GF-D8 (cell line): ENCODE data around the gene GMDS.

ENCODE experiments used
- DNase-seq: peaks from one replicate; lab custom pipeline; 2025; lab: John Stamatoyannopoulos, UW

The GMDS gene

DNA sequence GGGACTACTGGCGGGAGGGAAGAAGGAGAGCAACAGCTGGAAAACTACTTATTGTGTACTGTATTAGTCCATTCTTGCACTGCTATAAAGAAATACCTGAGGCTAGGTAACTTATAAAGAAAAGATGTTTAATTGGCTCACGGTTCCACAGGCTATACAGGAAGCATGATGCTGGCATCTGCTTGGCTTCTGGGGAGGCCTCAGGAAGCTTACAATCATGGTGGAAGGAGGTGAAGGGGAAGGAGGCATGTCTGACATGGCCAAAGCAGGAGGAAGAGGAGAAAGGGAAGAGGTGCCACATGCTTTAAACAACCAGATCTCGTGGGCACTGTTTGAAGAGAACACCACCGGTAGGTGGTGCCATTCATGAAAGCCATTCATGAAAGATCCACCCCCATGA, 67.3 kb downstream of the GMDS start:
- DNase-seq: no peak

DNA sequence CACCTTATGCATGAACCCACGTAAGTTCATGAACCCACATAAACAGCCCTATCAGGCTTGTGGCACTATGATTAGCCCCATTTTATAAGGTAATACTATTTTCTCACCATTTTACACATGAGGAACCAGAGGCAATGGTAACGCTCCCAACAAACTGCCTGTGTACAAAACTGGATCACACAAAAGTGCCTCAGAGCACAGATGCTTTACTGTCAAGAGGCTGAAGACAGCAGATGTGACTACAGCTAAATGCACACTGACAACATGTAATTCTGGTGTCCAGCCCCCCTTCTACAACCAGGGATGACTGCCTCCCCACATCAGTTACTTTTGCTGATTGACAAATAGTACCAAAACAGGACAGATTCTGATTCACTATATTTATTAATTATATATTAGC, 69.6 kb downstream of the GMDS start:
- no peak for DNase-seq

GRCh38 chr6:2173203-2173961, 72.0 kb downstream of the GMDS start:
- no peak for DNase-seq

- DNase-seq: peak; percentile 75
Observed at GRCh38 chr6:2171728-2172127, 73.7 kb downstream of the GMDS start.

GRCh38 chr6:2168480-2168879, 76.9 kb downstream of the GMDS start:
- DNase-seq: no peak

GRCh38 chr6:2166717-2167116, 78.7 kb downstream of the GMDS start:
- no peak for DNase-seq

GRCh38 chr6:2165286-2165685, 80.1 kb downstream of the GMDS start:
- DNase-seq: no peak

GRCh38 chr6:2164481-2164880, 80.9 kb downstream of the GMDS start:
- no peak for DNase-seq

GRCh38 chr6:2162079-2162445, 83.3 kb downstream of the GMDS start:
- DNase-seq: no peak

GRCh38 chr6:2158596-2159271, 86.7 kb downstream of the GMDS start:
- DNase-seq: no peak

DNA sequence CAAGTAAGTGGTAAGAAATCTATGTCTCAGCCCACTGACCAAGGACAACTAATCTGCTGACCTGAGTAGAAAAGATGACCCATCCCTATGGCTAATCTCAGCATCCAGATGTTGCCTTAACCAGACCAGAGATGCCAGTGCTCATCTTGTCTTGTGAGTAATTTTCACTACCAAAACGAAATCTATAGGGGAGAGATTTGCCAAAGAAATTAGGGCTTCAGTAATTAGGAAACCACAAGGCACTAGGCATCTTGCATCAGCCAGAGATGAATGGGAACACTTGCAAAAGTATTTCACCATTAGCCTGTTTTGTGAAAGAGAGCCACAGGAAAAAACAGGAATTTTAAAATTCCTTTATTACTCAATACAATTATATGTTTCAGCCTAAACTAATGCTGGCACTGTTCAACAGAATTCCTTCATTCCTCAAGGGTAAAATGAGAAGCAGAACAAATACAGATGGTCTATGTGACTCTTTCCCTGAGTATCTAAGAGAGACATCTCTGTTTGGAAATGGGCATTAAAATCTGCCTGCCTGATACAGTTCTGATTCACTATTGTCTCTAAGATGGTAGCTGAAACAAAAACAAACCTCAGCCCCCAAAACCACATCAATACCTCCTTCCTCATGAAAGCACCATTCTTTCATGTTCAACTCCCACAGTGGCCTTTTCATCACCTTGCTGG, 87.8 kb downstream of the GMDS start:
- no peak for DNase-seq

DNA sequence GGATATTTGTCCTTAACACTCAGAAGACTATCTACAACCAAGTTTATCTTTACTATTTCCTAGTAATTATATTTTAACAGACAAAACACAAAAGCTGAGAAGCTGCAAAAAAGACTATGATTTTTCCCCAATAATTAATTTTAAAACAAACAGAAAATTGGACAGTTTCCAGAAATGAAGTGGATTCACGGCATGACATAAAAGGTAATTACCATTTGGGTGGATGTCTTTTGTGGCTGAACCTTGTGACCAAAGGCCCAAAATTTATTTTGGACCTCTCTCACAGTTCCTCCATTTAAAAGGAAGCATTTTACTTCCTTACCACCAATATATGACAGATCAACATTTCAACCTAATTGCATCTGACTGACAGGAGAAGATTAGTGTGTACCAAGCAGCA, 90.2 kb downstream of the GMDS start:
- DNase-seq: no peak

- DNase-seq: no peak
Observed at GRCh38 chr6:2149361-2150006, 95.9 kb downstream of the GMDS start.

DNA sequence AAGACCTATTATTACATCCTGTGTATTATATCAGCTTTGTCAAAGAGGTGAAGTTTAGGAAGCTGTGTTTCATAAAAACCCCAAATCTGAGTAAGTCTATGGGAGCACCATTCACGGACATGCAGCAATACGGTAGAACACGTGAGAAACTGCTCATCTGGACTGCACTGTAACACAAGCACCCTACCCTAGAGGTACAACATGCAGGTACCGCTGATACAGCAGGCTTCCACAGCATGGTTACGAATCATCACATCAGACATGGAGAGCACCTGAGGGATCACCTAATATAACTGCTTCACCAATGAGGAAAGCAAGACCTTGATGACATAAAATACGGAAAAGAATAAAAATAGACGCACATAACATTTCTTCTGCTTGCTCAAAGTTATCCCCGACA, 96.7 kb downstream of the GMDS start:
- DNase-seq: no peak

DNA sequence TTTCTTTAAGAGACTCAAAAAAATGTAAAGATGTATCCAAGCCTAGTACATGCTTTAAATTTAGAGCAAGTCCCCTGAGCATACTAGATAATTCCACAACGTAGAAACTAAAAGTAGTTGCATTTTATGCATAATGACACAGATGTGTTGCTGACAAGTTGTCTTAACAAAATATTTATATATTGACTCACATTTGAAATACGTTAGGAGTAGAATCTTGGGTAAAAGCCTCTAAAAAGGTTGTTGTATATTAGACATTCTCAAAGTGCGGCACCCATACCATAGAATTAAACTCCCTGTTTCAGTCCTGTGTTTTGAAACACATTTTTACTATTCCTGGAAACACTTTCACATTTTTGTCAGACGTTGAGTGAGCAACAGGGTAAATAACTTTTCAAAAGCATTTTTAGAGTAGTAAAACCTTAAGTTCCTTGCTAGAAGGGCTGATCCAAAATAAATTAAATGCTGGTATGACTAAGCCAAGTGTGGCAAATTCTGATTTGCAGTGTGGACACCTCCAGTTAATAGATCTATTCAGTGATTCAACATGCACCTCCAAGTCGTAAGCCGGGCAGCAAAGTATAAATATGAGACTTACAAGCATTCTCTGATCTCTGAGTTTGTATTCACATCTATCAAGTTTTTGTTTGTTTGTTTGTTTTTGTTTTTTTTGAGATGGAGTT, 97.5 kb downstream of the GMDS start:
- no peak for DNase-seq

DNA sequence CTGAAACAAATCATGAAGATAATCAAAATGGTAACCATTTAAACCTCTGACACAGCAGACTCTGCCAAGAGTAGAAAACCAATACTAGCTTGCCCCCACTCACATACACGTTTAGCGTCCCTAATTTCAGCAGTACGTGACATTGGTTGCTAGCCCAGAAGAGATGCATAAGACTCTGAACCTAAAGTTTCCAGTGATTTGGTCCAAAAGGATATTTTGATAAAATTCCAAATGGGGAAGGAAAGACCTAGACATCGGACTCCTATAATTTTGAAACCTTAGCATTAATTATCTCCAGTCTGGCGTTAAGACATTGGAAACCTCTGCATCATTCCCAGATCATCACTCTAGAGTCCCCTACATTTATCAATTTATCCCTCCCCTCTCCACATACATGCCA, 98.1 kb downstream of the GMDS start:
- no peak for DNase-seq

GRCh38 chr6:2144210-2144609, 101.2 kb downstream of the GMDS start:
- DNase-seq: no peak

DNA sequence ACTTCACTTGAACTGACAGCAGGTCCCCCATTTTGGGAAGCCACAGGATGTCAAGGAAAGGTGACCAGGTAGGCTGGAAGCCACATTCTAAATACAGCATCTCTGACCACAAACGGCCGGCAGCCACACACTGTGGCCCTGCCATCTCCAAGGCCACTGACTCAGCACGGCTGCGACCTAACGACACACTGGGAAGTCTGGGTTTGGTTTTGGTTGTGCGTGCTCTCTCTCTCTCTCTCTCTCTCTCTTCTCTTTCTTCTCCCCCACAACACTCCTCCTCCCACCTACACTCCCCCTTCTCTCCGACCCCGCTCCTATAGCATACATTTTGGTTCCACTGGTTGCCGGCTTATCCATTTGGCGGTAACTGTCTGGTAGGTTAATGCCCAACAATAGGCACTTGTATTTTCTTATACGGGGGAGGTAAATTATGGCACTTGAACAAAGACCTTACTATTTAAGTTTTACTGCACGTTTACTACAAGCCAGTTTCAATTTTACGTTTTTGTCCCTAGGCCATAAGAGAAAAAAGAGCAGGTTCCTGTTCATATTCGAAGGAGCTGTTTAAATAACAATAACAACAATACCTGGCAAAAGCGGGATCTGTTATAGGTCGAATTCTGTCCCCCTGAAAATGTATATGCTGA, 103.6 kb downstream of the GMDS start:
- peak; percentile 11 for DNase-seq

- DNase-seq: no peak
Observed at GRCh38 chr6:2140438-2141128, 104.8 kb downstream of the GMDS start.

GRCh38 chr6:2135401-2135800, 110.0 kb downstream of the GMDS start:
- DNase-seq: no peak

- DNase-seq: no peak
Observed at GRCh38 chr6:2134554-2134953, 110.9 kb downstream of the GMDS start.
